ENCODE measurements around the gene FAM184B.

DNA sequence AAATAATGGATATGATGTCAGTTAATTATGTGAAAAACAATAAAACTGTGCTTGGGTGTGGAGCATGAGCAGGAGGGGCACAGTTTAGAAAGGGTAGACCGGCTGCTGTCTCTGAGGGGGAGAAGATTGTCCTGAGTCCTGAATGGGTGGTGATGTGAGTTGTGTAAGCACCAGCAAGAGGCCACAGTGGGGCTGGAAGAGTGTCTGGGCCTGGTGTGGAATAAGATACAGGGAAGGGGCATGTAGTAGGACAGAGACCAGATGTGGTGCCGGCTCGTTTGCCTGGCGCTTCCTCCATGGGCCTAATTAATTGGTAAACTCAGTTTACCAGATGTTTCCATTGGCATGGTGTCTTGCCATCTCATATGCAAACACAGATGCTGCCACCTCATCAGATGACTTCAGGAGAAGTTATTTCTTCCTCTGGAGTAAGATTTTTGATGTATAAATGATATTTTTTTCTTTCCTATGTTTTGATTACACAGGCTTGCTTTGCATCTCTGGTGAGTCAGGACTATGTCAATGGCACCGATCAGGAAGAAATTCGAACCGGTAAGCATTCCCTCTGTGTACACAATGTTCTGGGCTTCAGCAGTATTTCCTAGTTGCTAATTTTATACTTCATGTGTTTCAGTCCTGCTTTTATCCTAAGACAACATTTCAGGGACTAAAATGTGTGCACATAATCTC, 161.9 kb downstream of the FAM184B start:
- TF ChIP-seq CTCF (IDR thresholded peaks at IDR 0.05) (no peak), POLR2A (IDR thresholded peaks at IDR 0.05) (no peak)
